NCI-H1105 (cell line): ENCODE results near the gene TNNT1.
"Not testable (repeated sequence)": the region's sequence is repeated elsewhere in the genome, so short reads cannot be mapped to it uniquely, and the experiment has no call there.

Experiments used
- DNase-seq: peaks from one replicate; lab custom pipeline; 2025; lab: John Stamatoyannopoulos, UW

Gene TNNT1, protein sequence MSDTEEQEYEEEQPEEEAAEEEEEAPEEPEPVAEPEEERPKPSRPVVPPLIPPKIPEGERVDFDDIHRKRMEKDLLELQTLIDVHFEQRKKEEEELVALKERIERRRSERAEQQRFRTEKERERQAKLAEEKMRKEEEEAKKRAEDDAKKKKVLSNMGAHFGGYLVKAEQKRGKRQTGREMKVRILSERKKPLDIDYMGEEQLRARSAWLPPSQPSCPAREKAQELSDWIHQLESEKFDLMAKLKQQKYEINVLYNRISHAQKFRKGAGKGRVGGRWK

DNA sequence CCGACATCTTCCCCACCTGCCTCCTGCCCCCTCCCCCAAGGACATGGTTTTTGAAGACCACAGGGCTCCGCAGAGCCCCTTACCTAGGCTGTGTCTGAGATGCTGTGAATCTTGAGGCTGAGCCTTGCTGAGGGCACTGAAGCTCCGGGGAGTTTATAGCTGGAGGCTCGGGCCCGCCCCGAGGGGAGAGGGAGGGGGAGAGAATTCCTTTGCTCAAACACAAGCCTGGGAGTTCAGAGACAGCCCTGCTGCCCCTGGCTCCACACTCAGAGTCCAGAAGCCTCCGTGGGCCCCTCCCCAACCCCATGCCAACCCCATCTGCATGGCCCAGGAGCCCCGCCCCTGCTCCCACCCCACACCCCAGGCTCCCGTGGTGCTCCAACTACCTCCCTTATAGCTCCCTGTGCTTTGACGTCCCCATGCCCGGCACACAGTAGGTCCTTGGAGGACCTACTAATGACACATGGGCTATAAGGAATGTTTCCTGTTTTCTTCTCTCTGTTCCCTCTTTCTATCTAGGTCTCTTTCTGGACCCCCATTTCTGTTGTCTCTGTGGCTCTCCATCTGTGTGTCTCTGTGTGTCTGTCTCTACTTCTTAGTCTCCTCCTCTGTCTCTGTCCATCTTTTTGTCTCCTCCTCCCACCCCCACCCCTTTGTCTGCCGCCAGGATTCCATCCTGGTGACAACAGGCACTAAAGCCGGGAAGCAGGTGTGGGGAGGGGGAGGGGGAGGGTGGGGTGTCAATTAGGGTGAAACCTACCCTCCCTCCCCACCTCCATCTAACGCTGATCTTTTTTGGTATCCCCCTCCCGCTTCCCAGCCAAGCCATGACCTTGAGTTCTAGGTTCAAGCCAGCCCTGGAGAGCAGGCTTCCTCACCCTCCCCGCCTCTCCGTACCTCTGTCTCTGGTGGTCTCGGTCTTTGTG, at the start of gene TNNT1:
TNNT1 (minus strand) TSS at position 129 of the 926 bp plus-strand sequence. CDS start 2,049 bp downstream, outside the sequence.
- DNase-seq: no peak

DNA sequence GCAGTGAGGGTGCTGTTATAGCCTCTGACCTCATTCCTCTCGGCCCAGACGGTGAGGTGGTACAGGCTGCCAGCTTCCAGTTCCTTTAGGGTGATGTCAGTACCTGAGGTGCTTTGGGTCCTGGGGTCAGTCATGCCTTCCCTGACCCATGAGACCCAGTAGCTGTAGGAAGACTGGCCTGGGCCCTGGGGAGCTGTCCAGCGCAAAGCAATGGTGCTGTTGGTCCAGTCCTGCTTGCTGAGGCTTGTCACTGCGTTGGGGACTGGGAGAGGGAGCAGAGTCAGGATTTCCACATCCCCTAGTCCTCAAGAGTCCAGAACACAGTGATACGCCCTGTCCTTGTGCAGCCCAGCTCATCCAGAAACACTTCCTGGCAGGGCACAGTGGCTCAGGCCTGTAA, 49.6 kb upstream of the TNNT1 start:
- no peak for DNase-seq

- DNase-seq: no peak
Observed at GRCh38 chr19:55197528-55197927, 48.5 kb upstream of the TNNT1 start.

- DNase-seq: no peak
Observed at GRCh38 chr19:55196803-55197202, 47.8 kb upstream of the TNNT1 start.

- no peak for DNase-seq
Observed at GRCh38 chr19:55193481-55193880, 44.5 kb upstream of the TNNT1 start.

GRCh38 chr19:55189403-55189835, 40.4 kb upstream of the TNNT1 start:
- no peak for DNase-seq

- no peak for DNase-seq
Observed at GRCh38 chr19:55188625-55189024, 39.6 kb upstream of the TNNT1 start.

DNA sequence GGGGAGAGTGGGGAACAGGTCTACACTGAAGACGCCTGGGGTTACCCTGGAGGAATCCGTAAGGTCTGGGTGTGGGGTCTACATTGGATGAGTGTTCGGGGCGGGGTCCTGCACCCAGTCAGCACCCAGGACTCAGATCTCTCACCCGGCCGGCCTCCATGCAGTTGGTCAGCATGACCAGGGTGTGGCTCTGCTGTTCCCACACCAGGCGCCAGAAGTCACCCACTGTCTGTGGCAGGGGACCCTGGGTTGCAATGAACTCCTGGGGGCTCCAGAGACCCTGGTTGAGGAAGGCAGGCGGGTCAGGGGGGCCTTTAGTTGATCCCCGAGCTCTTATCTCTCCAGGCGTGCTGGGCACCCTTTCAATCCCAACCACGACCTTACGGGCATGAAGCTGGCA, 37.1 kb upstream of the TNNT1 start:
- no peak for DNase-seq

DNA sequence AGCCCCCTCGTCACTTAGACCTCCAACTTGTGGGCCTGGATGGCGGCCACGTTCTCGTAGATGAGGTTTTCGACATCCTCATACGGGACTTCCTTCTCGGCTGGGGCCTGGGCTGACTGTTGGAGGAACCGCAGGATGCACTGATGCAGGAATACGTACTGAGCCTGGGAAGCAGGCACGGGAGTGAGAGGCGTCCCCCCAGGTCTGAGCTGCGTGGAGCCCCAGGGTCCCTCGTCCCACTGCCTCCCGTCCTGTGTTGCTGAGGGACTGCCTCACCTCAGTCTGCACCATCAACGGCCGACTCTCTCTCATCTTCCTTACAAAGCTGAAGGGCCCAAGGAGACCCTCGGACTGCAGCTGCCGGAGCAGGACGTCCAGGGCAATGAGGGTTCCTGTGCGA, 32.7 kb upstream of the TNNT1 start:
- DNase-seq: no peak

DNA sequence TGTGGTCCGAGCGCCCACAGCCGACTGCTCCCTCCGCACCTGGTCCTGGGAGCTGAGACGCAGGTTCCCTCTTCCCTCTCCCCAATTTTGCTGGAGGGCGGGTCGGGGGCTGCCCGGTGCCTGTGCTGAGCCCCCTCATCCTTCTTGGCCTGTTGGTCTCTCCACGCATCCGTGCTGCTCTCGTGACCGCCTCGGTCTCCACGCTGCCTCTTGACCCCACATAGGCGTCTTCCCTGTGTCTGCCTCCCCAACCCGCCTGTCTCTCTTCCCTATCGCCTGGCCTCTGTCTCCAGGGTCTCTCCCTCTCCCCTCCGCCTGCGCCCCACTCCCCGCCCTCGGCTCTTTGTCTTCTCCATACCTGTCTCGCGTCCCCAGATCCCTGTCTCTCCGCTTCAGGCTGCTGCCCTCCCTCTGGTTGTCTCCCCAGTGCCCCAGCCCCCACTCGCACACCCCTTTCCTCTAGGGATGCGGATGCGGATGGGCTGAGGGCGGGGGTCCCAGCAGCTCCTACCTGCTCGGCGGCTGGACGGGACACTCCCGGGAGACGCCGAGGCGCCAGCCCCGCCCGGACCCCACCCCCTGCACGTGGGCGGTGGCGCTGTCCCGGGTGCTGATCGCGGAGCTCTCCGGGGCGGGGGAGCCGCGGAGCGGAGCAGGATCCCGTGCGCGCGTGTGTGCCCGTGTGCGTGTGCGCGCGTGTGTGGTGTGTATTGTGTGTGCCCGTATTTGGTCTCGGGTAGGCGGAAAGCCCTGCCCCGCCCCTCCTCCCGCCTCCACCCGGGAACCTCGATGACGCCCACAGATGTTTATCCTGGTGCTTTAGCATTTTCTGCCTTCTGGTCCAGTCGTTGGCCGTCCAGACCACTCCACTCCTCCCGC, 30.8 kb upstream of the TNNT1 start, which contains the start of gene SYT5:
SYT5 (minus strand) TSS at position 684 of the 879 bp plus-strand sequence. CDS start 1,248 bp downstream, outside the sequence.
- no peak for DNase-seq

GRCh38 chr19:55178781-55179599, 30.0 kb upstream of the TNNT1 start:
- peak; percentile 92 for DNase-seq

DNA sequence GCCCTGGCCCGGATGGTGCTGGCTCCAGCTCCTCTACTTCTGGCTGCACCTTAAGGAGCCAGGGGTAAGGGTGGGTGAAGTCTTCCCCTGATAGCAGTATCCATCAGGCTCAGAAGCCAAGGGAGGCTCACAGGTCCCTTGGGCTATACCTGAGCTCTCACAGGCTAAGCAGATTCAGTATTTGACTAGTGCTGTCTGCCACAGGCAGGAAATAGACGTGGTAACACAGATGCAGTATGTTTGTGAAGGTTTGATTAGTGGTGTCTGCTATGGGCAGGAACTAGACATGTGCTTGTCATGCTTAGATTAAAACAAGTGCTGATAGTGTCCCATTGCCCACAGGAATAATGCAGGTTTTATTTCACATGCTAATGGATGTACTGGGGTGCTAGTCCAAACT, 27.1 kb upstream of the TNNT1 start:
- no peak for DNase-seq

DNA sequence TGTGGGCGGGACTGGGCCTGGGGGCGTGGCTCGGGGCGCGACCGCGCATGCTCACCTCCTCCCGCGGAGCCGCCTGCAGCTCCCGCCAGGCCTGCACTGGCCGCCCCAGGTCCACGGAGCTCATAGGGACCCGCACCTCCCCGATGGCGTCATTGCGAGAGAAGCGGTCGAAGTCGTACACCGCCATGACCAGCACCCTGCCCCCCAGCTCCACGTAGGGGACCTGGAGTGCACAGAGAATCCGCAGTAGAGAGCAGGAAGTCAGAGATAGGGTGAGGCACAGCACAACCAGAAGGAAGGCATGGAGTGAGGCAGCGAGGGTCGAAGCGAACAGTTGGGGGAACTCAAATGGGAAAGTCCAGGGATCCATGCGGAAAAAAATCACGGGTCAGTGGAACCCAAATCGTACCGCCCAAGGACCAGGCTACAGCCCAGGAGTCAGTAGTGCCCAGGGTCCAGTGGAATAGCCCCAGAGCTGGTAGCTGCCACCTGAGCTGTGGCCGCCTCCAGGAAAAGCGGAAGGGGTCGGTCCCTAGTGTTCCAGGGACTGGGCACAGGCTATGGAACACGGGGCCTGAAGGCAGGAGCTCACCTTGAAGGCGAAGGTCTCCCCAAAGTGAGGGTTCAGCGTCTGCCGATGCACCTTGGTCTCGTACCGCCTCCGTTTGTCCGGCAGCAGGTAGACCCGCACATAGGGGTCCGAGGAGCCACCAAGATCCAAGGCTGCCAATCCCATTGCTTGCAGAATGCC, 26.3 kb upstream of the TNNT1 start:
- DNase-seq: no peak

GRCh38 chr19:55174425-55175116, 25.6 kb upstream of the TNNT1 start:
- no peak for DNase-seq

DNA sequence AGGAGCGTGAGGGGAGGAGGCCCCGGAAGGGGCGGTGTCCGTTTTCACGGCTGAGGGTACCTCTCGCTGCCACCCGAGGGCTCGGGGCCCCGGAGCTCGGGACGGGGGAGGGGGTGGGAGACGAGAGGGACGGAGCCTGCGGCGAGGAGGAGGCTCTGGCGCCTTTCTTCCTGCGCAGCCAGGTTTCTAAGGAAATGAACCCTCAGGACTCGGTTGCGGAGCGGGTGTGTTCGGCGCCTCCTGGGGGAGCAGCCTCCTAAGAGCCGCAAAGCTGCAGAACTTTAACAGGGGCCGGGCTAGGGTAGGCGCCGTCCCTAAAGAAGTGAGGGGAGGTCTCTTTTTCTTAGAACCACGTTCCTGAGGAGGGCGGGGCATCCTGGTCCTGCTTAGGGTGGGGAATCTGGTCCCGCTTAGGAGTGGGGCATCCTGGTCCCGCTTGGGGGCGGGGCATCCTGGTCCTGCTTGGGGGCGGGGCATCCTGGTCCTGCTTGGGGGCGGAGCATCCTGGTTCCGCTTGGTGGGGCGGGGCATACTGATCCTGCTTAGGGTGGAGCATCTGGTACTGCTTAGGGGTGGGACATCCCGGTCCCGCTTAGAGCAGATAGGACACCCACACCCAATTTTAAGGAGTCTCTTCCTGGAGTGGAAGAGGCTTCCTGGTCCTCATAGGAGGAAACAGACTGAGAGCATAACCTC, 24.9 kb upstream of the TNNT1 start:
- DNase-seq: peak; percentile 49

GRCh38 chr19:55173186-55173713, 24.2 kb upstream of the TNNT1 start:
- no peak for DNase-seq

DNA sequence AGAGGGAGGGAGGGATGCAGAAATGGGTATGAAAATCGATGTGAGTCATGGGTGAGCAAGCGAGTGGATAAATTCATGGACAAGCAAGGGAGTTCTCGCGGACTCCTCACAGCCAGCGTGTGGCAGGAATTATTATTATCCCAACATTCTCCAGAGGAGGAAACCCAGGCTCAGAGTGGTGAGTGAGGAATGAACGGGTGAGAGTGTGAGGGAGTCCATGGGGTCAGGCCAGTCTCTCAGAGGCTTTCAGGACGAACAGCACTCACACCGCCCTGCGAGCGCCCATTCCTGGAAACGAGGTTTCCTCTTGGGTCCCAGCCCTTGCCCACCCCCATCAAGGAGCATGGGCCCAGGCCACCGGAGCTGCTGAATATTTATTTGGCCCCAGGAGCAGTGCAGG, 23.7 kb upstream of the TNNT1 start:
- DNase-seq: no peak

- DNase-seq: not testable (repeated sequence)
Observed at GRCh38 chr19:55172318-55172717, 23.3 kb upstream of the TNNT1 start.

DNA sequence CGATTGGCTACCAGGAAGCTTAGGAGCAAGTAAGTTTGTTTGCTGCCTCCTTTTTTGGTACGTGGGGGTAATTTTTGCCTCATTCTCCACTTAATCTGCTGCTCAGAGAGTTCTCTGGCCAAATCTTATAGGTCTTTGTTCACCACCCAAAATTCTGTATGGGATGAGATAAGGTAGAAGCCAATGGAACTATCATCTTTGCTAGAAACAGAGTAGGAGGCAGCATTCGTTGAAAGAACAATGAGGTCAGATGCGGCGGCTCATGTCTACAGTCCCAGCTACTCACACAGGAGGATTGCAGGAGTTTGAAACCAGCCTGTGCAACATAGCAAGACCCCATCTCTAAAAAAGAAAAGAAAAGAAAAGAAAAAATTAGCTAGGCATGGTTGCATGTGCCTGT, 22.4 kb upstream of the TNNT1 start:
- no peak for DNase-seq
